22Rv1 (cell line): Measurements from ENCODE around the gene PAPOLA.

ENCODE experiments used
- CTCF ChIP-seq: fragments of 450-650 bp; IDR thresholded peaks from 2 replicates; pipeline ENCODE4 v1.5.1; 2017; ENCODE audit warnings: mild to moderate bottlenecking
- ZFX ChIP-seq: fragments of 450-650 bp; IDR thresholded peaks from 2 replicates; pipeline ENCODE4 v1.6.1; 2017; ENCODE audit warnings: antibody characterized with exemption, borderline replicate concordance

GRCh38 chr14:96466918-96467317, 35.3 kb upstream of the PAPOLA start:
- TF ChIP-seq CTCF (no peak), ZFX (no peak)
